Prostate gland (tissue), 2 donors: ENCODE measurements around the gene APC.

ENCODE experiments used
- CTCF ChIP-seq, 4 experiments: fragments of 200-600 bp in 2 of 4; fragments of 450-650 bp in 2 of 4; sonication (generic) in 2 of 4; IDR thresholded peaks; 1 replicate in 3 of 4; 2 replicates in 1 of 4; pipeline ENCODE4 v1.5.1; 2016 to 2019; ENCODE audit warnings: antibody characterized with exemption in 4 of 4, mild to moderate bottlenecking in 2 of 4, moderate library complexity in 2 of 4
- POLR2A ChIP-seq: fragments of 450-650 bp; IDR thresholded peaks from one replicate; pipeline ENCODE4 v1.6.1; 2016; ENCODE audit warnings: antibody characterized with exemption, mild to moderate bottlenecking
- POLR2AphosphoS5 ChIP-seq: sonication (generic); formaldehyde crosslinking; IDR thresholded peaks from one replicate; pipeline ENCODE4 v1.6.1; 2017; ENCODE audit warnings: antibody characterized with exemption

GRCh38 chr5:112713206-112713605, 24.5 kb upstream of the APC start:
- TF ChIP-seq CTCF (IDR thresholded peaks at IDR 0.05) (no peak), POLR2A (no peak), POLR2AphosphoS5 (no peak)
